Mucosa of descending colon (tissue), 3 donors: ENCODE data around the gene COL19A1. TPM values are rescaled to one million over a fixed set of nuclear protein-coding genes. Genes with fewer than 3 reads are reported as not detected.
"Not testable (repeated sequence)": the region's sequence is repeated elsewhere in the genome, so short reads cannot be mapped to it uniquely, and the experiment has no call there.

Source experiments
- ATAC-seq: fragments of 200-7000 bp; cut with Tn5 transposase; one replicate; pipeline ENCODE4 v1.9.1; 2020; ENCODE audit warnings: mild to moderate bottlenecking, moderate library complexity
- DNase-seq, 3 donors: peaks; one replicate each; pipeline ENCODE4 v3.0.0-alpha.2; 2020
- H3K36me3 ChIP-seq: fragments of 200-600 bp; one replicate; pipeline ENCODE4 v1.8.0; 2021; ENCODE audit warnings: low read depth, mild to moderate bottlenecking
- H3K4me1 ChIP-seq: fragments of 200-600 bp; one replicate; pipeline ENCODE4 v1.8.0; 2021; ENCODE audit warnings: low read depth, mild to moderate bottlenecking
- H3K4me3 ChIP-seq: fragments of 200-600 bp; one replicate; pipeline ENCODE4 v1.8.0; 2021; ENCODE audit warnings: mild to moderate bottlenecking
- H3K9me3 ChIP-seq: fragments of 200-600 bp; one replicate; pipeline ENCODE4 v1.8.0; 2021; ENCODE audit warnings: mild to moderate bottlenecking
- CTCF ChIP-seq: fragments of 200-600 bp; IDR thresholded peaks from one replicate; pipeline ENCODE4 v1.8.0; 2022; ENCODE audit warnings: antibody characterized with exemption, mild to moderate bottlenecking
- intact Hi-C, 2 donors: fragments of 100-400 bp; cut with DNase I in 1 of 2; cut with micrococcal nuclease in 1 of 2; formaldehyde crosslinking; loops; one replicate each; pipeline versions ENCODE4 v1.11.0 to v1.11.1; 2022; cut with DNase I, micrococcal nuclease
- total RNA-seq, 3 donors: library from RNA; stranded (reverse); fragmentation: NEBNext Ultra II Directional in 2 of 3; extraction: Animal tissue kit (Norgen Biotek cat#: 25700) in 2 of 3; gene quantifications; one replicate each; pipeline versions ENCODE4 v1.2.1 to v1.2.4, GENCODE V29; 2021 to 2023
- donor health status: DM: no; HTN: no; CAD: no; lungs with moderate emphysema.
- donor health status: DM: no; HTN: no; CAD: no.
- donor health status: DM: no; HTN: yes; CAD: no.

Gene COL19A1
- total RNA-seq, 3 donors from 2014 or later: 0.19 to 0.49 (median 0.24) TPM

- no peaks in the 10 kb centered on the region for H3K9me3 ChIP-seq
Observed at GRCh38 chr6:69883551-69883950, 17.2 kb downstream of the COL19A1 start.

DNA sequence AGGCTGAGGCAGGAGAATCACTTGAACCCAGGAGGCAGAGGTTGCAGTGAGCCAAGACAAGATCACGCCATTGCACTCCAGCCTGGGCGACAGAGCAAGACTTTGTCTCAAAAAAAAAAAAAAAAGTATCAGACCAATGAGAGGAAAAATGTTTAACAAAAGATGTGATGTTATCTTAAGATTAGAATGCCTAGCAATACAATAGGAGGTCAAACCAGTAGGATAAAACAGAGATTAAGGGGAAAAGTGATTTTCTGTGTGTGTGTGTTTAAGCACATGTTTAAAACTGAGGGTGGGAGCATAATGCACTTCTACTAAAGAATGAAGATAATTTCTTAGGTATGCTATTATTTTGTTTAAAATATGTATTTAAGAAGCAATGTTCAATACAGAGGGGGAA is 17.9 kb downstream of the COL19A1 start:
- no peak overlapping the region for H3K4me3 ChIP-seq
- no peaks in the 10 kb centered on the region for H3K36me3 ChIP-seq
- no peaks in the 10 kb centered on the region for H3K4me1 ChIP-seq
- no peak for TF ChIP-seq CTCF
- DNase-seq (no peak), ATAC-seq (no peak)
- intact Hi-C loops: no loop called here
- no peaks in the 10 kb centered on the region for H3K9me3 ChIP-seq

More at GRCh38 chr6:69883551-69883950, 17.2 kb downstream of the COL19A1 start:
- H3K4me3 ChIP-seq: no peak overlapping the region
- ATAC-seq: no peak
- intact Hi-C loops: no loop called here
- no peaks in the 10 kb centered on the region for H3K4me1 ChIP-seq
- no peaks in the 10 kb centered on the region for H3K36me3 ChIP-seq
- no peak for DNase-seq
- TF ChIP-seq CTCF: no peak

DNA sequence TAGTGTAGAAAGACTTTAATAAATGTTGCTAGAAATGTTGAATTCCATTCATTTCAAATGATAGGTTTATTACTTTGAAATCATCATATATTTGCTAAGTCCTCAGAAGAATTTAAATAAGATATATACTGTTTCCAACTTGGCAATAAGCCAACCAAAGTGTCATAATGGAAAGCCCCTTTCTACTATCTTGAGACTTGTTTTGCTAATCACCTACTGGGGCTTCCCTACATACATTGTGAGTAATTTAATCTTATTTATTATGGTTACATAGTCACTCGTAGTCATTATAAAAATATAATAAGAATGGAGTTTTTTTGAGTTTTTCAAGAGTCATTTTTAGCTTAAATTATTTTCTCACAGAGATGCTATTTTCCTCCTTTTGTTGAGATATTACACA is 20.7 kb downstream of the COL19A1 start:
- ATAC-seq: no peak
- Histone ChIP-seq H3K4me3 (no peak overlapping the region), H3K4me1 (no peaks in the 10 kb centered on the region), H3K9me3 (no peaks in the 10 kb centered on the region), H3K36me3 (no peaks in the 10 kb centered on the region)
- no peak for TF ChIP-seq CTCF
- DNase-seq: no peak
- intact Hi-C loops: no loop called here

GRCh38 chr6:69887714-69888345 is 21.5 kb downstream of the COL19A1 start:
- no peak for DNase-seq
- Histone ChIP-seq H3K9me3 (no peaks in the 10 kb centered on the region), H3K4me3 (no peak overlapping the region), H3K36me3 (no peaks in the 10 kb centered on the region), H3K4me1 (no peaks in the 10 kb centered on the region)
- TF ChIP-seq CTCF: no peak
- ATAC-seq: no peak
- intact Hi-C loops: no loop called here

DNA sequence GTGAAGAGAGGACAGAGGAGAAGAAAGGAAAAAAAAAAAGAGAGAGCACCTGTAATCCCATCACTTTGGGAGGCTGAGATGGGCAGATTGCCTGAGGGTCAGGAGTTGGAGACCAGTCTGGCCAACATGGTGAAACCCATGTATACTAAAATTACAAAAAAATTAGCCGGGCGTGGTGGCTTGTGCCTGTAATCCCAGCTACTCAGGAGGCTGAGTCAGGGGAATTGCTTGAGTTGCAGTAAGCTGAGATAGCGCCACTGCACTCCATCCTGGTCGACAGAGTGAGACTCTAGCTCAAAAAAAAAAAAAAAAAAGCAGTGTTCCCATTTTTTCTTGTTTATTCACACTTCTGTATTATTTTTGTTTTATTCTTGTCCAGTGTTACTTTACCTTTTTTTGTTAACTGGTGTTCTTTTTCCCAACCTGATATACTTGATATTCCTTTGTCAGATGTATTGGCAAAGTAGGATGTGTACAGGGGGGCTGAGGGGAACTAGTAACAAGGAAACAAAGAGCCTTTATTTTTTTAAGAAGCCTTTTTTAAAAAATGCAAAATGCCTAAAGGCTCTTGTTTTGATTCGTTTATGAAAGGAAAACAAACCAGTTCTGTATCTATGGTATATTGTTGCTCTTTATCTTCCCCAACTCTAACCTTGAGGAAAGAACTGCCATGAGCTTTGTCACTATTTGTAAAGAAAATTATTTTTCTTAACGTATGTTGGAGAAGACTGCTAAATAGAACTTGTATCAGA is 22.3 kb downstream of the COL19A1 start:
- no peaks in the 10 kb centered on the region for H3K9me3 ChIP-seq
- TF ChIP-seq CTCF: no peak
- H3K36me3 ChIP-seq: no peaks in the 10 kb centered on the region
- H3K4me1 ChIP-seq: no peaks in the 10 kb centered on the region
- intact Hi-C loops: no loop called here
- no peak overlapping the region for H3K4me3 ChIP-seq
- DNase-seq (no peak), ATAC-seq (no peak)

DNA sequence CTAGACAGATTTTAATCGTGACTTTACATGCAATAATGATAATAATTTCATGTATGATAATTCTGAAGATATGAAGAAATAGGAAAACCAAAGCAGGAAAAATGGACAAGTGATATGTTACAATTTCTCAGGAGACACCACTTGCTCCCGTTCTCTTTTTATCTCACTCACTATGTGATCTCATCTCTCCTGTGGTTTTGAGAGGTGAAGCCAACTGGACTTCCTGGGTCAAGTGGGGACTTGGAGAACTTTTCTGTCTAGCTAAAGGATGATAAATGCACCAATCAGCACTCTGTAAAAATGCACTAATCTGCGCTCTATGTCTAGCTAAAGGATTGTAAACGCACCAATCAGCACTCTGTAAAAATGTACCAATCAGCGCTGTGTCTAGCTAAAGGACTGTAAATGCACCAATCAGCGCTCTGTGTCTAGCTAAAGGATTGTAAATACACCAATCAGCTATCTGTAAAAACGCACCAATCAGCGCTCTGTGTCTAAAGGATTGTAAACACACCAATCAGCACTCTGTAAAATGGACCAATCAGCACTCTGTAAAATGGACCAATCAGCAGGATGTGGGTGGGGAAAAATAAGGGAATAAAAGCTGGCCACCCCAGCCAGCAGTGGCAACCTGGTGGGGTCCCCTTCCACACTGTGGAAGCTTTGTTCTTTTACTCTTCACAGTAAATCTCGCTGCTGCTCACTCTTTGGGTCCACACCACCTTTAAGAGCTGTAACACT is 23.0 kb downstream of the COL19A1 start:
- H3K9me3 ChIP-seq, H3K36me3 ChIP-seq, DNase-seq, H3K4me1 ChIP-seq, intact Hi-C loops, H3K4me3 ChIP-seq, ATAC-seq: not testable (repeated sequence)

DNA sequence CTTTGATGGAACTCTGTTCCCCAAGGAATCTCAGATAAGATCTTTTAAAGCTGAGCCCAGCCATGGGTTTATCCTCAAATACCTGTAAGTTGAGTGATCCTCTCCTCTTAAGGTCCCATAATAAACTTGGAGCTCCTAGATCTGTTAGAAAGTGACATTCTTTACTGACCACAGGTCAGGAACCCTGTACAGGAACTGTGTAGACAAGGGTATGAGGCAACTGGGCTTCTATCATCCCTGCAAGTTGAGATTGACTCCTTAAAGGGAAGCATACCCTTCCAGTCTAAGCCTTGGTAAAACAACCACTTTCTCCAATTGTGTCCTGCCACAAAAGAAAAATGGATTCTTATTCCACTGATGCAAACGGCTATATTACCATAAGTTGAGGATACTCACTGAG is 26.2 kb downstream of the COL19A1 start:
- H3K4me1 ChIP-seq, H3K36me3 ChIP-seq, H3K9me3 ChIP-seq, H3K4me3 ChIP-seq, ATAC-seq, intact Hi-C loops, DNase-seq: not testable (repeated sequence)

DNA sequence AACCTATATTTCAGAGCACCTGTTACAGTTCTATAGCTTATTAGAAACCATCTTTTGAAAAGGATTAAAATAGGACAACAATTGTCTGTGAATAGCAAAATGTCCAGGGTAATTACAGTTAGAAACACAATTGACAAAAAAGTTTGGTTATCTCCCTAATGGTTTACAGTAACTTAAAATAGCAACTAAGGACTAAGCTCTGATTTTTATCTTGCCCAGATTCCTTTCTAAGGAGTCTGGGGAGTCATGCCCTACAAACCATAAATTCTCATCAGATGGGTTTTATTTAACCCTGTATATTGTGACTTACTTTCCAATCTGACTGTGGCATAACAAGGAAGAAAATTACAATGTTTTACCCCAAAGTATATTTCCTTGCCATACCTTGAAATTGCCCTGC is 26.9 kb downstream of the COL19A1 start:
- ATAC-seq, H3K36me3 ChIP-seq, H3K4me3 ChIP-seq, intact Hi-C loops, H3K4me1 ChIP-seq, DNase-seq, H3K9me3 ChIP-seq: not testable (repeated sequence)
